Bronchial epithelial cell (primary cell): ENCODE measurements around the gene S100A6. TPM values are rescaled to one million over a fixed set of nuclear protein-coding genes. Genes with fewer than 3 reads are reported as not detected.
"Not testable (repeated sequence)": the region's sequence is repeated elsewhere in the genome, so short reads cannot be mapped to it uniquely, and the experiment has no call there.

Experiments used
- DNase-seq: peaks from one replicate; pipeline ENCODE4 v3.0.0-alpha.2; 2010; ENCODE audit warnings: low read depth
- FAIRE-seq: peaks from 2 replicates; lab custom pipeline; 2011; peaks lifted over from hg19 to GRCh38; lab: Jason Lieb, UNC
- H3K27me3 ChIP-seq: 2 replicates; pipeline ENCODE4 v1.5.1; 2011; ENCODE audit warnings: low read length; ENCODE audit not compliant: control insufficient read depth, insufficient read depth
- H3K36me3 ChIP-seq: 2 replicates; pipeline ENCODE4 v1.5.1; 2011; ENCODE audit warnings: low read length; ENCODE audit not compliant: control insufficient read depth, insufficient read depth
- H3K4me3 ChIP-seq: 2 replicates; pipeline ENCODE4 v1.5.1; 2011; ENCODE audit warnings: mild to moderate bottlenecking, low read depth, low read length, control low read depth
- total RNA-seq: library from RNA; depleted of rRNA; stranded (reverse); fragments of >200 nt; gene quantifications from 2 replicates; pipeline ENCODE4 v1.2.1, GENCODE V29; 2014
- TF ChIP-seq, protein P1 (sequence below): IDR thresholded peaks from 2 replicates; pipeline ENCODE4 v1.5.1; 2011; ENCODE audit warnings: mild to moderate bottlenecking, moderate library complexity, low read length, control low read depth, inconsistent platforms; ENCODE audit not compliant: insufficient read depth, severe bottlenecking

The S100A6 gene
- total RNA-seq, 1 donor from 2014 or later: 2,948 TPM

DNA sequence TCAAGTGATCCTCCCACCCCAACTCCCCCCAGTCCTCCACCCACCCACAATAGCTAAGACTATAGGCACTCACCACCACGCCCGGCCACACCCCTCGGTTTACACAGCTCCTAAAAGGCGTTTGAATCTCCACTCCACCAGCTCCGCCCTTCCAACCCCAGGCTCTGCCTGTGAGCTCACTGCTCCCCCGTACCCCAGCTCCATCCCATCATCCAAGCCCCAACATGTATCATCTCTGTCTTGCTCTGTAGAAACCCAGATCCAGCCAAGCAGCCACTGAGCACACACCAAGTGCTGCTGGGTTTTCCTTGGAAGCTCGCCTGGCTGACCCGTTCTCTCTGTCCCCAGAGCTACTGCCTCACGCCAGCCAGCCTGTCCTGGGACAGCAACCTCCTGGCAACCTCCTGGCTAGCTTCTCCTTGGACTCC is 41.8 kb upstream of the S100A6 start:
- TF ChIP-seq, protein P1, sequence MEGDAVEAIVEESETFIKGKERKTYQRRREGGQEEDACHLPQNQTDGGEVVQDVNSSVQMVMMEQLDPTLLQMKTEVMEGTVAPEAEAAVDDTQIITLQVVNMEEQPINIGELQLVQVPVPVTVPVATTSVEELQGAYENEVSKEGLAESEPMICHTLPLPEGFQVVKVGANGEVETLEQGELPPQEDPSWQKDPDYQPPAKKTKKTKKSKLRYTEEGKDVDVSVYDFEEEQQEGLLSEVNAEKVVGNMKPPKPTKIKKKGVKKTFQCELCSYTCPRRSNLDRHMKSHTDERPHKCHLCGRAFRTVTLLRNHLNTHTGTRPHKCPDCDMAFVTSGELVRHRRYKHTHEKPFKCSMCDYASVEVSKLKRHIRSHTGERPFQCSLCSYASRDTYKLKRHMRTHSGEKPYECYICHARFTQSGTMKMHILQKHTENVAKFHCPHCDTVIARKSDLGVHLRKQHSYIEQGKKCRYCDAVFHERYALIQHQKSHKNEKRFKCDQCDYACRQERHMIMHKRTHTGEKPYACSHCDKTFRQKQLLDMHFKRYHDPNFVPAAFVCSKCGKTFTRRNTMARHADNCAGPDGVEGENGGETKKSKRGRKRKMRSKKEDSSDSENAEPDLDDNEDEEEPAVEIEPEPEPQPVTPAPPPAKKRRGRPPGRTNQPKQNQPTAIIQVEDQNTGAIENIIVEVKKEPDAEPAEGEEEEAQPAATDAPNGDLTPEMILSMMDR: no peak
- peak; percentile 67 for DNase-seq

DNA sequence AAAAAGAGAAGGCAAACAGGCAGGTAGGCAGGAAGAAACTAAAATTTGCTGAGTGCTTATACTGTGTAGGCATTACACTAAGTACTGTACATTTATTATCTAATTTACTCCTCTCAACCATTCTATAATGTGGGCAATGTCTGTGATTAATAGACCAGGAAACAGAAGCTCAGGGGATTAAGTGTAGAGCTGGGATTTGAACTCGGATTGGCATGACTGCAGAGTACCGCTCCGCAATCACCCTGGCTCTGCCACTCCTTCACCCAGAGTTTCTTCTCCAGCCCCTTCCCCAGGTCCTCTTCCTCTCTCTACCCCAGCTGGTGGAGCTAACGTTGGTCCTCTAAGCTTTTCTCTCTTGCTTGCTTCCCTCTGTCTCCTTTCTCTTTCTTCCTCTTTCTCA is 41.3 kb upstream of the S100A6 start:
- TF ChIP-seq, protein P1: no peak
- Histone ChIP-seq H3K27me3 (no peaks in the 10 kb centered on the region), H3K36me3 (no peaks in the 10 kb centered on the region), H3K4me3 (no peak overlapping the region)
- FAIRE-seq (no peak), DNase-seq (no peak)

More for the DNA sequence above, 41.8 kb upstream of the S100A6 start:
- Histone ChIP-seq H3K27me3 (no peaks in the 10 kb centered on the region), H3K4me3 (no peak overlapping the region), H3K36me3 (no peaks in the 10 kb centered on the region)
- no peak for FAIRE-seq

DNA sequence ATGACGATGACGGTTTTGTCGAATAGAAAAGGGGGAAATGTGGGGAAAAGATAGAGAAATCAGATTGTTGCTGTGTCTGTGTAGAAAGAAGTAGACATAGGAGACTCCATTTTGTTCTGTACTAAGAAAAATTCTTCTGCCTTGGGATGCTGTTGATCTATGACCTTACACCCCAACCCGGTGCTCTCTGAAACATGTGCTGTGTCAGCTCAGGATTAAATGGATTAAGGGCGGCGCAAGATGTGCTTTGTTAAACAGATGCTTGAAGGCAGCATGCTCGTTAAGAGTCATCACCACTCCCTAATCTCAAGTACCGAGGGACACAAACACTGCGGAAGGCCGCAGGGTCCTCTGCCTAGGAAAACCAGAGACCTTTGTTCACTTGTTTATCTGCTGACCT is 39.7 kb upstream of the S100A6 start:
- not testable (repeated sequence) for H3K36me3 ChIP-seq, FAIRE-seq, H3K4me3 ChIP-seq, DNase-seq, H3K27me3 ChIP-seq

DNA sequence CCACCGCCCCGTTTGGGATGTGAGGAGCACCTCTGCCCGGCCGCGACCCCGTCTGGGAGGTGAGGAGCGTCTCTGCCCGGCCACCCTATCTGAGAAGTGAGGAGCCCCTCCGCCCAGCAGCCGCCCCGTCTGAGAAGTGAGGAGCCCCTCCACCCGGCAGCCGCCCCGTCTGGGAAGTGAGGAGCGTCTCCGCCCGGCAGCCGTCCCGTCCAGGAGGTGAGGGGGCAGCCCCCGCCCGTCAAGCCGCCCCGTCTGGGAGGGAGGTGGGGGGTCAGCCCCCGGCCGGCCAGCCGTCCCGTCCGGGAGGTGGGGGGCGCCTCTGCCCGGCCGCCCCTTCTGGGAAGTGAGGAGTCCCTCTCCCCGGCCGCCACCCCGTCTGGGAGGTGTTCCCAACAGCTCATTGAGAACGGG is 39.3 kb upstream of the S100A6 start:
- not testable (repeated sequence) for H3K4me3 ChIP-seq, H3K27me3 ChIP-seq, H3K36me3 ChIP-seq, FAIRE-seq, DNase-seq

DNA sequence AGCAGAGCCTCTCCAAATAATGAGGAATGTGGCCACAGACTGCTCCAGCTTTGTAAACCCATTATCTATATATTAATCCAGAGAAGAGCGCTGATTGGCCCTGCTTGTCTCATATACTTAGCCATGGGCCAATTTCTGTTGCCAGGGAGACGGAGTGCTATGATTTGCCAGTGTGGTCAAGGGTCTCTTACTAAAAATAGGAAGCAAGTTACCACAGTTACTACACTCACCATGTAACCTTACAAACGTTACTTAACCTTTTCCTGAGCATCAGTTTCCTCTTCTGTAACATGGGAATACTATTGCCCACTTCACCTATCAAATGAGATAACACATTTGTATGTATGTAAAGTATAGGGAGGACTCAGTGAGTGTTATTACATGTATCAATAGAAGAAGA is 37.6 kb upstream of the S100A6 start:
- no peak for DNase-seq
- Histone ChIP-seq H3K27me3 (no peaks in the 10 kb centered on the region), H3K4me3 (no peak overlapping the region), H3K36me3 (no peaks in the 10 kb centered on the region)
- FAIRE-seq: no peak
- TF ChIP-seq, protein P1: no peak

DNA sequence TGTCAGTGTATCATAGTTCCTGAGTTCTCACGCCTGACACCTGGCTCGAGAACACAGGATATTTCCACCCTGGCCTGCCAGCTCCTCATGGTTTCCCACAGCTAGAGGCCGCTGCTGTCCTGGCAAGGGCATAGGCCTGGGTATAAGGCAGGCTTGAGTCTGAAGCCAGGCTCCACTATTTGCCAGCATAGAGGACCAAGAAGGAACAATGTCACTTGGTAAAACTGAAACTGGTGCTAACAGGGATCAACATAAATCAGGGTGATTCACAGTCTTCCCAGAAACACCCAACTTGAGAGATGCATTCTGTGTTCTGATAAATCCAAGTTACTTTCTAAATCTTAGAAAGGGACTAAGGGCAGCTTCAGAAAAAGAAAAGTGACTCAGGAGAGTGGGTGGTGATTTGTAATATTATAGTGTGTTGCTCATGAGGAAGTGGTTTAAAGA is 36.8 kb upstream of the S100A6 start:
- peak; percentile 94 for DNase-seq
- no peaks in the 10 kb centered on the region for H3K36me3 ChIP-seq
- no peak overlapping the region for H3K4me3 ChIP-seq
- TF ChIP-seq, protein P1: peak; percentile 91
- H3K27me3 ChIP-seq: no peaks in the 10 kb centered on the region
- FAIRE-seq: no peak

DNA sequence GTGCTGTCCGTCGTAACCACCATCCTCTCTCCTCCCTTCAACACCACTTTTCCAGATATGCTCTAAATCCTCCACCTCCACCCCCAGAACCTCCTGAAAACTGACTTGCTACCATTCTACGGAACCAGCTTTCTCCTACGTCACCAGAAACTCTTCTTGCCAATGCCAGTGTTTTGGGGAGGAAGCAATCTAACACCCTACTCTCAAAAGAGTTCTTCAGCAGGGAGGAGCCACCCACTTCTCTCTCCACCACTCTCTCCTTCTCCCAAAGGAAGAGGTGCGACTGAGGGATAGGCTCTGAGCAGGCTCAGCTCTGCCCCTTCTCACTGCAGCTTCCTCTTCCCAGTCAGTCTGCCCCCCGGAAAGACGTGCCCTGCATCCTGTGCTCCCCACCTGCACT is 35.9 kb upstream of the S100A6 start:
- DNase-seq: no peak
- no peak overlapping the region for H3K4me3 ChIP-seq
- TF ChIP-seq, protein P1: no peak
- no peaks in the 10 kb centered on the region for H3K36me3 ChIP-seq
- H3K27me3 ChIP-seq: no peaks in the 10 kb centered on the region
- no peak for FAIRE-seq
